Activated CD4-positive, alpha-beta memory T cell treated with anti-CD3 and anti-CD28 coated beads, Interleukin-2, amount 10 ng/mL, durations not matched to agents 7 days and 5 days (primary cell): ENCODE measurements around the gene LRP1. TPM values are rescaled to one million over a fixed set of nuclear protein-coding genes. Genes with fewer than 3 reads are reported as not detected.

ENCODE experiments used
- CTCF ChIA-PET: fragments of 350-600 bp; sonication (Branson Sonifier 250); formaldehyde crosslinking; loops from one replicate; lab custom pipeline; 2021; ENCODE audit warnings: antibody characterized with exemption, inconsistent platforms; lab: Charles Lee
- POLR2A ChIA-PET: fragments of 350-600 bp; sonication (Branson Sonifier 250); formaldehyde crosslinking; loops from one replicate; lab custom pipeline; 2021; ENCODE audit warnings: antibody characterized with exemption; lab: Charles Lee
- DNase-seq: peaks from one replicate; pipeline ENCODE4 v3.0.0-alpha.2; 2020
- H3K27ac Mint-ChIP-seq: one replicate; pipeline ENCODE4 v1.8.0; 2021; ENCODE audit warnings: mild to moderate bottlenecking, mixed read lengths
- H3K27me3 Mint-ChIP-seq: one replicate; pipeline ENCODE4 v1.8.0; 2021; ENCODE audit warnings: mixed read lengths
- H3K36me3 Mint-ChIP-seq: one replicate; pipeline ENCODE4 v1.8.0; 2021; ENCODE audit warnings: low read depth, mixed read lengths
- H3K4me1 Mint-ChIP-seq: one replicate; pipeline ENCODE4 v1.8.0; 2021; ENCODE audit warnings: mixed read lengths
- H3K4me3 Mint-ChIP-seq: one replicate; pipeline ENCODE4 v1.8.0; 2021; ENCODE audit warnings: mild to moderate bottlenecking, mixed read lengths
- H3K9me3 Mint-ChIP-seq: one replicate; pipeline ENCODE4 v1.8.0; 2021; ENCODE audit warnings: mixed read lengths
- total RNA-seq, 2 experiments: library from RNA; stranded (reverse); gene quantifications; one replicate each; pipeline ENCODE4 v1.2.3, GENCODE V29; 2021

LRP1 gene
- total RNA-seq, 2 experiments from 2014 or later = 0.60 to 0.86 TPM

GRCh38 chr12:57247041-57247440, 118.8 kb downstream of the LRP1 start:
- Mint-ChIP-seq H3K4me1 (peaks cover 28% of the 10 kb centered on the region), H3K36me3 (no peaks in the 10 kb centered on the region), H3K9me3 (no peaks in the 10 kb centered on the region), H3K27ac (no peak overlapping the region), H3K4me3 (no peak overlapping the region), H3K27me3 (peaks cover 11% of the 10 kb centered on the region)
- no peak for DNase-seq
- POLR2A ChIA-PET = no interaction called here
- CTCF ChIA-PET = interaction anchor here (0.7 to 12.1 kb wide), 4 partner anchors 31 to 215 kb away, joined by 3 to 253 read pairs (median 4); partner anchors contain the start of genes GLI1 and NXPH4

- ChIA-PET CTCF (interaction anchor here (0.7 to 1.5 kb wide), 2 partner anchors 36 kb away, joined by 3 read pairs; no protein-coding TSS in a partner anchor), POLR2A (interaction anchor here (1.1 kb wide), 1 partner anchor 8 kb away, joined by 3 read pairs; no protein-coding TSS in a partner anchor)
- Mint-ChIP-seq H3K36me3 (no peaks in the 10 kb centered on the region), H3K4me1 (peaks cover 8% of the 10 kb centered on the region), H3K4me3 (peak overlapping the region; percentile 24), H3K9me3 (no peaks in the 10 kb centered on the region), H3K27ac (no peak overlapping the region), H3K27me3 (no peaks in the 10 kb centered on the region)
- DNase-seq = no peak
Measured at GRCh38 chr12:57248934-57249742, 120.9 kb downstream of the LRP1 start.

GRCh38 chr12:57250541-57250940, 122.3 kb downstream of the LRP1 start:
- Mint-ChIP-seq H3K9me3 (no peaks in the 10 kb centered on the region), H3K4me3 (no peak overlapping the region), H3K27ac (no peak overlapping the region), H3K36me3 (peaks cover 3% of the 10 kb centered on the region), H3K4me1 (peaks cover 7% of the 10 kb centered on the region), H3K27me3 (no peaks in the 10 kb centered on the region)
- DNase-seq = no peak
- POLR2A ChIA-PET = interaction anchor here (1.1 to 2.0 kb wide), 4 partner anchors 9 to 39 kb away, joined by 3 to 8 read pairs (median 4); no protein-coding TSS in a partner anchor
- CTCF ChIA-PET = interaction anchor here (0.6 to 2.7 kb wide), 6 partner anchors 8 to 38 kb away, joined by 3 to 14 read pairs (median 4); no protein-coding TSS in a partner anchor

GRCh38 chr12:57250956-57251355, 122.7 kb downstream of the LRP1 start, which contains the start of gene STAC3:
TSS of gene STAC3 (minus strand) at chr12:57251187. CDS start at chr12:57249636, 1,551 bp downstream.
- ChIA-PET CTCF (interaction anchor here (0.8 to 2.7 kb wide), 4 partner anchors 9 to 14 kb away, joined by 3 to 14 read pairs (median 6); no protein-coding TSS in a partner anchor), POLR2A (interaction anchor here (1.7 to 2.0 kb wide), 3 partner anchors 9 to 38 kb away, joined by 3 to 8 read pairs (median 5); no protein-coding TSS in a partner anchor)
- peaks cover 7% of the 10 kb centered on the region for H3K4me1 Mint-ChIP-seq
- DNase-seq = no peak
- H3K27ac Mint-ChIP-seq = no peak within 1 kb of the TSS
- H3K27me3 Mint-ChIP-seq = no peaks in the 10 kb centered on the region
- H3K9me3 Mint-ChIP-seq = no peaks in the 10 kb centered on the region
- no peak within 1 kb of the TSS for H3K4me3 Mint-ChIP-seq
- H3K36me3 Mint-ChIP-seq = peaks cover 3% of the 10 kb centered on the region

- no peak overlapping the region for H3K4me3 Mint-ChIP-seq
- ChIA-PET POLR2A (no interaction called here), CTCF (interaction anchor here (1.5 kb wide), 1 partner anchor 23 kb away, joined by 6 read pairs; no protein-coding TSS in a partner anchor)
- no peak for DNase-seq
- peaks cover 13% of the 10 kb centered on the region for H3K36me3 Mint-ChIP-seq
- no peaks in the 10 kb centered on the region for H3K4me1 Mint-ChIP-seq
- no peaks in the 10 kb centered on the region for H3K9me3 Mint-ChIP-seq
- H3K27me3 Mint-ChIP-seq = no peaks in the 10 kb centered on the region
- no peak overlapping the region for H3K27ac Mint-ChIP-seq
Measured at GRCh38 chr12:57254506-57255280, 126.4 kb downstream of the LRP1 start.

GRCh38 chr12:57255916-57256315, 127.6 kb downstream of the LRP1 start:
- Mint-ChIP-seq H3K4me3 (no peak overlapping the region), H3K27ac (no peak overlapping the region), H3K36me3 (peaks cover 21% of the 10 kb centered on the region), H3K27me3 (no peaks in the 10 kb centered on the region), H3K9me3 (no peaks in the 10 kb centered on the region), H3K4me1 (no peaks in the 10 kb centered on the region)
- POLR2A ChIA-PET = no interaction called here
- no peak for DNase-seq
- CTCF ChIA-PET = interaction anchor here (1.5 kb wide), 1 partner anchor 21 kb away, joined by 6 read pairs; no protein-coding TSS in a partner anchor

- DNase-seq = no peak
Measured at GRCh38 chr12:57258977-57259970, 131.0 kb downstream of the LRP1 start.

GRCh38 chr12:57260366-57260765, 132.1 kb downstream of the LRP1 start:
- CTCF ChIA-PET = interaction anchor here (0.7 to 1.8 kb wide), 7 partner anchors 9 to 195 kb away, joined by 3 to 10 read pairs (median 5); partner anchors contain the start of genes INHBE and STAC3

More at GRCh38 chr12:57258977-57259970, 131.0 kb downstream of the LRP1 start:
- ChIA-PET POLR2A (interaction anchor here (2.0 kb wide), 1 partner anchor 8 kb away, joined by 5 read pairs; the partner anchor contains the start of gene STAC3), CTCF (interaction anchor here (0.7 to 1.2 kb wide), 3 partner anchors 17 to 193 kb away, joined by 3 to 5 read pairs (median 4); no protein-coding TSS in a partner anchor)
- Mint-ChIP-seq H3K27me3 (no peaks in the 10 kb centered on the region), H3K36me3 (peaks cover 25% of the 10 kb centered on the region), H3K4me1 (peaks cover 4% of the 10 kb centered on the region), H3K27ac (no peak overlapping the region), H3K4me3 (no peak overlapping the region), H3K9me3 (no peaks in the 10 kb centered on the region)

GRCh38 chr12:57261428-57261865, 133.2 kb downstream of the LRP1 start:
- ChIA-PET CTCF (interaction anchor here (0.7 to 5.2 kb wide), 9 partner anchors 10 to 197 kb away, joined by 3 to 29 read pairs (median 5); partner anchors contain the start of genes INHBE, SHMT2 and STAC3), POLR2A (no interaction called here)
- no peak overlapping the region for H3K4me3 Mint-ChIP-seq
- H3K27ac Mint-ChIP-seq = no peak overlapping the region
- H3K27me3 Mint-ChIP-seq = no peaks in the 10 kb centered on the region
- DNase-seq = no peak
- H3K9me3 Mint-ChIP-seq = no peaks in the 10 kb centered on the region
- H3K4me1 Mint-ChIP-seq = peaks cover 4% of the 10 kb centered on the region
- peaks cover 20% of the 10 kb centered on the region for H3K36me3 Mint-ChIP-seq

More at GRCh38 chr12:57260366-57260765, 132.1 kb downstream of the LRP1 start:
- POLR2A ChIA-PET = interaction anchor here (2.0 kb wide), 1 partner anchor 9 kb away, joined by 5 read pairs; the partner anchor contains the start of gene STAC3
- Mint-ChIP-seq H3K27ac (no peak overlapping the region), H3K36me3 (peaks cover 23% of the 10 kb centered on the region), H3K9me3 (no peaks in the 10 kb centered on the region), H3K4me3 (no peak overlapping the region), H3K4me1 (peaks cover 4% of the 10 kb centered on the region), H3K27me3 (no peaks in the 10 kb centered on the region)
- DNase-seq = no peak

- Mint-ChIP-seq H3K36me3 (peaks cover 26% of the 10 kb centered on the region), H3K4me3 (no peak overlapping the region), H3K27ac (no peak overlapping the region), H3K27me3 (no peaks in the 10 kb centered on the region), H3K4me1 (peaks cover 4% of the 10 kb centered on the region), H3K9me3 (no peaks in the 10 kb centered on the region)
- CTCF ChIA-PET = interaction anchor here (1.0 to 5.2 kb wide), 7 partner anchors 10 to 197 kb away, joined by 4 to 29 read pairs (median 7); partner anchors contain the start of gene INHBE
- POLR2A ChIA-PET = no interaction called here
- no peak for DNase-seq
Measured at GRCh38 chr12:57262126-57262822, 134.0 kb downstream of the LRP1 start.
